22Rv1 (cell line): ENCODE measurements around the gene ZNF438.

Experiments used
- ZFX ChIP-seq: fragments of 450-650 bp; IDR thresholded peaks from 2 replicates; pipeline ENCODE4 v1.6.1; 2017; ENCODE audit warnings: antibody characterized with exemption, borderline replicate concordance
- TF ChIP-seq, protein P1 (sequence below): fragments of 450-650 bp; IDR thresholded peaks from 2 replicates; pipeline ENCODE4 v1.5.1; 2017; ENCODE audit warnings: mild to moderate bottlenecking

GRCh38 chr10:30823651-30824050 is 208.0 kb downstream of the ZNF438 start:
- TF ChIP-seq, protein P1, sequence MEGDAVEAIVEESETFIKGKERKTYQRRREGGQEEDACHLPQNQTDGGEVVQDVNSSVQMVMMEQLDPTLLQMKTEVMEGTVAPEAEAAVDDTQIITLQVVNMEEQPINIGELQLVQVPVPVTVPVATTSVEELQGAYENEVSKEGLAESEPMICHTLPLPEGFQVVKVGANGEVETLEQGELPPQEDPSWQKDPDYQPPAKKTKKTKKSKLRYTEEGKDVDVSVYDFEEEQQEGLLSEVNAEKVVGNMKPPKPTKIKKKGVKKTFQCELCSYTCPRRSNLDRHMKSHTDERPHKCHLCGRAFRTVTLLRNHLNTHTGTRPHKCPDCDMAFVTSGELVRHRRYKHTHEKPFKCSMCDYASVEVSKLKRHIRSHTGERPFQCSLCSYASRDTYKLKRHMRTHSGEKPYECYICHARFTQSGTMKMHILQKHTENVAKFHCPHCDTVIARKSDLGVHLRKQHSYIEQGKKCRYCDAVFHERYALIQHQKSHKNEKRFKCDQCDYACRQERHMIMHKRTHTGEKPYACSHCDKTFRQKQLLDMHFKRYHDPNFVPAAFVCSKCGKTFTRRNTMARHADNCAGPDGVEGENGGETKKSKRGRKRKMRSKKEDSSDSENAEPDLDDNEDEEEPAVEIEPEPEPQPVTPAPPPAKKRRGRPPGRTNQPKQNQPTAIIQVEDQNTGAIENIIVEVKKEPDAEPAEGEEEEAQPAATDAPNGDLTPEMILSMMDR: no peak
- no peak for TF ChIP-seq ZFX
